CD4-positive, alpha-beta T cell treated with Interleukin-6 for 4 hours (primary cell): Measurements from ENCODE around the gene CMAS.
"Not testable (repeated sequence)": the region's sequence is repeated elsewhere in the genome, so short reads cannot be mapped to it uniquely, and the experiment has no call there.

Experiments used
- DNase-seq: peaks from one replicate; pipeline ENCODE4 v3.0.0-alpha.2; 2020; ENCODE audit warnings: mixed read lengths

CMAS gene

DNA sequence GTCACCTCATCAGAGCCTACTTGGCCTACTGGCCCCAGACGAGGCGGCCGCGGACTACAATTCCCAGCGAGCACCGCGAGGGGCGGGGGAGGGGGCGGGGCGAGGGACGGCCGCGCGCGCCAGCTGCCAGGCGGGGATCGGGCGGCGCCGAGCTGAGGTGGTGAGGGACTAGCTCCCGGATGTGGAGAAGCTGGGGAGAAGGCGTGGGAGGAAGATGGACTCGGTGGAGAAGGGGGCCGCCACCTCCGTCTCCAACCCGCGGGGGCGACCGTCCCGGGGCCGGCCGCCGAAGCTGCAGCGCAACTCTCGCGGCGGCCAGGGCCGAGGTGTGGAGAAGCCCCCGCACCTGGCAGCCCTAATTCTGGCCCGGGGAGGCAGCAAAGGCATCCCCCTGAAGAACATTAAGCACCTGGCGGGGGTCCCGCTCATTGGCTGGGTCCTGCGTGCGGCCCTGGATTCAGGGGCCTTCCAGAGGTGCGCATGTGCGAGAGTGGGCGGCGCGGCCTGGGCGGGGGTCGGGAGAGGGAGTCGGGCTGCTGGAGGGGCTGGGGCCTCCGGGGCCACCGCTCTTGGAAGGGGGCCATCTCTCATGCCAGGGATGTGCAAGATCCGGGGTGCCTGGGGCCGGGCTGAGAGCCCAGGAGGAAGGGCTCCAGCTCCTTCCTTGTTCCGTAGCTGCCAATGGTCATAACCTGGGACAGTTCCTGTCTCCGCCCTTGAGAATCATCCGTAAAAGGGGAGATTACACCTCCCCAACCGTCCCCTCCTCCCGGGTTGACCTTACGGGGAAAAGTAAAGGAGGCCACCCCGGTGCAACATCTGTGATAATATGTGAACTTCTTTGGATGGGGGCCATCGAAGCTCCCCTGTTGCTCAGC, at the start of gene CMAS:
CMAS (plus strand) TSS at position 129 of the 878 bp plus-strand sequence; CDS start at position 215, 86 bp downstream.
- peak; percentile 88 for DNase-seq

DNA sequence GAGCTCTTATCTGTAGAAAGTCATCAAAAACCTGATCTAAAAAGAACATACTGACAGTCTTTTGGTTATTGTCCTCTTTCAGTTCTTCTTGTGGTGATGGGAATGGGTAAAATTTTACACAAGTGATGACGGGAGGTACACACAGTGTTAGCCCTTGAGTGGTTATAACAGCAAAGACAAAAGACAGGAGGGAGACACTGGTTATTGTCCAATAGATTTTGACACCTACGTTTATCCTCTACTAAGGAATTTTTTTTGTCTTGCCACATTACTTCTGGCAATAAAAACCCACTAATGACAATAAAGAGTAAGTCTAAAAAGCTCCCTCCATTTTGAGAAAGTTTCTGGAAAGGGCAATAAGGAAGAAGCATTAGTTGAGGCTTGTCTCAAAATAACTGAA, 47.7 kb upstream of the CMAS start:
- DNase-seq: no peak

DNA sequence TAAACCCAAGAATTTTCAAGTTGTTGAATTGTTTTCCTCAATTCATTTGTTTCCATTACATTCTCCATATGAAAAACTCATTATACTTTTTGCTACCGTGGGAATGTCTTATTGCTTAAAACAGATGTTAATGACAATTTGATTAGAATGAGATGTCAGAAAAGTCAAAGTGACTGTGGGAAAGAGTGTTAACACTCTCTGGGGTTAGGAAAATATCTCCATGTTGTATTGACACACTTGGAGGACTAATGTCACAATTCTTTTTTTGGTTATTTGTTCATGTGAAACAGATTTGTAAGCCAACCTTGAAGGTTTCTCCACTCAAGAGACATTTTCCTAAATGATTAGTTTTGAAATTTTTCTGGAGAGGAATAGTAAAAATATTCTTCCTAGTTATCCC, 47.2 kb upstream of the CMAS start:
- DNase-seq: no peak

DNA sequence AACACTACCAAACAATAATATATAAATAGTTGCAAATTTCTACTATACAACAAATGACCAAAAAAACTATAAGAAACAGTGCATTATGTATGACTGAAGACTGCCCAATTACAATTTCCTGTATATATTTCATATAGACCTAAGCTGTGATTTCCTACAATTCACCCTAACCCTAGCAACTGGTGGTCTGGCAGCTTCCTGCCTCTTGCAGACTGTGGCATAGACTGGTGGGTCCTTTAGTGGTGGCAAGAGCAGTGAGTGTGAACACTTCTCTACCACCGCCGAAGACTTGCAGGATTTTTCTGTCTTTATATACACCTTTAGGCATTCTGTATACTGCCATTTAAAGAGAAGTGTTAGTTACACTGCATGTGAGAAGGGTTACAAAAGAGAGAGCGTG, 43.6 kb upstream of the CMAS start:
- DNase-seq: no peak

DNA sequence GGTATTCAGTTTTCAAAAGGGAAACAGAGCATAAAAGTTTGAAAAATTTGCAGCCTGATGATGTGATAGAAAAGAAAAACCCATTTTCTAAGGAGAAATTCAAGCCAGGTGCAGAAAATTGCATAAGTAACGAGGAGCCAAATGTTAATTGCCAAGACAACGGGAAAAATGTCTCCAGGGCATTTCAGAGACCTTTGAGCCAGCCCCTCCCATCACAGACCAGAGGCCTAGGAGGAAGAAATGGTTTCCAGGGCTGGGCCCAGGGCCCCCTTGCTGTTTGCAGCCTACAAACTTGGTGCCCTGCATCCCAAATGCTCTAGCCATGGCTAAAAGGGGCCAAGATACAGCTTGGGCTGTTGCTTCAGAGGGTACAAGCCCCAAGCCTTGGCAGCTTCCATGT, 38.2 kb upstream of the CMAS start:
- DNase-seq: not testable (repeated sequence)

DNA sequence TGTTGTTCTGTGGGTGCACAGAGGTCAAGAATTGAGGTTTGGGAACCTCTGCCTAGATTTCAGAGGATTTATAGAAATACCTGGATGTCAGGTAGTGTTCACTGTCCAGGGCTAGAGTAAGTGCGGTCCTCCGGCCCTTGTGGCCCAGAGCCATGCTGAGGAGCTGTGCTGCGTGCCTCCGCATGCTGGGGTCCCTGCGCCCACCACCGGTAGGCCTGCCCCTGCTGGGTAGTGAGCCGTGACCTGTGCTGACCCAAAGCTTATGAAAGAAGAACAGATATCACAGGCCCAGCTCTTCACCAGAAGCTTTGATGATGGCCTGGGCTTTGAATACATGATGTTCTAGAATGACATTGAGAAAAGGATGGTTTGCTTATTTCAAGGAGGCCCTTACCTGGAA, 37.8 kb upstream of the CMAS start:
- DNase-seq: no peak

DNA sequence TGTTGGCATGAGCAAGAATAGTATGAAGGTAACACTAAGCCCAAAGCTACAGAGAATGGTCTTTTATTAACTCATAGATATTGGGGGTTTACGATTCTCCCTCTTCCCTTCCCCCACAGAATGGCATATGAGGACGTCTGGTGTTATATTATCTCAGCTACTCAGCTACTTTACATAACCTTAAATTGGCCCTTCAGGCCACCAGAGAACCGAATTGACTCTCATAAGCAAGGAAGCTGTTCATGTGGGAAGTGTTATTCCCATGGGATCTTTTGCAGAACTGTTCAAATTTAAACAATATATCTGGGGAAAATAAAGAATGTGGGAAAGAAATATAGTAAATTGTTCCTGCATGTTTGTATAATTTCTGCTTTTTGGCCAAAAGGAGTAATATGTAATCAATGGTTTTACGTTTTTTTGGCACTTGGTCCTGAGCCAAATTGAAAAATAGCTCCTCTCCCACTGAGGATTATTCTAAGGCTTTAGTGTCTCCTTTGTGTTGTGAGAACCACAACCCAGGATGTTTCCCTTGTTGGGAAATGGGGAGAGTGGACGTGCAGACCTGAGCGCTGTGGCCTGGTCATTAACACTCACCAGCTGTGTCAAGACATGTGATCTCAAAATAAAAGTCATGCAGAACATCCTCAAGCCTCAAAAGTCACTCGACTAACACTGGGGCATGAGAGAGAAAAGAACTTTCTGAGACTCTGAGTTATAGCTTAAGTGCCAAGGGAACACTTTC, 31.8 kb upstream of the CMAS start:
- no peak for DNase-seq

DNA sequence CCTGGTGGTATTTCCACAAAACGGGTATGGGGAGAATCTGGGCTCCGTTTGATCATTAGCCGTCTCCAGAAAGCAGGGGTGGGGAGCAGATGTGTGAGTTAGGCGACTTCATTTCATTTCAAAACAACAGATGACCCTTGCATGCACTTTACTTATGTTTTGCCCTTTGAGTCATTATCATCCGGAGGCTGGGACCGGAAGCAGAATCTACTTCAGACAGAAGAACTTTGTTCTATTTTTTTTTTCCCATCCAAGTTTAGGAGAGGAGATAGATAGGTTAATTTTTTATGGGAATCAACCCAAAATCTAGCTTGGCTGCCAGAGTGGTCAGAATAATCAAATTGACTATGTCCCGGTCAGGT, 31.3 kb upstream of the CMAS start:
- DNase-seq: no peak

DNA sequence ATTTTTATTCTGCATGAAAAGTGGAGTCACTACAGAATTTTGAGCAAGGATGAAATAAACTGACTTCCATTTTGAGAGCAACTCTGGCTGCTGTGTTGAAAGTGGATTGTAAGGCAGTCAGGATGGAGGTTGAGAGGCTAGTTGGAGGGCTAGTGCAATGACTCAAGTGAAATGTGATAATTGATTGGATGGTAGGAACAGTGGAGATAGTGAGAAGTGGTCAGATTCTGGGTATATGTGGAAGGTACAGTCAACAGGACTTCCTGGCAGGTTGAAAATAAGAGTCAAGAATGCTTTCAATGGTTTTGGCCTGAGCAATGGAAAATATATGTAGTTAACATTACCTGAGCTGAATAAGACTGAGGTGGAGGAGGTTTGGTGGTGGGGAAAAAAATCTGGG, 29.0 kb upstream of the CMAS start:
- DNase-seq: no peak

DNA sequence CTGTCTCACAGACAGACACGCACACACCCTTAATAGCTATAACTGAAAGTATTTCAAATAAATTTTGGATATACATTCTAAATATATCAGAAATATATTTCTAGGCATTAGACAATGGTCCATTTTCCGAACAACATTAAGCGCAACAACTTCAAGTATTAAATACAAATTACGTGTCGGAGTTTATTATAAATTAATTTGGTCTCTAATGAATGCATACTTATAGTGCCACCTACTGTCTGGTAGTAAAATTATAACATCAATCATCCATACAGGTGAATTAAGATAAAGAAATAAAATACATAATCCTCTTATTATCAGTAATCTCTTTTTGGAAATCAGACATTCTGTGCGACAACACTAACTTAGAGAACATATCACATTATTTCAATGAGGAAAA, 27.2 kb upstream of the CMAS start:
- no peak for DNase-seq

DNA sequence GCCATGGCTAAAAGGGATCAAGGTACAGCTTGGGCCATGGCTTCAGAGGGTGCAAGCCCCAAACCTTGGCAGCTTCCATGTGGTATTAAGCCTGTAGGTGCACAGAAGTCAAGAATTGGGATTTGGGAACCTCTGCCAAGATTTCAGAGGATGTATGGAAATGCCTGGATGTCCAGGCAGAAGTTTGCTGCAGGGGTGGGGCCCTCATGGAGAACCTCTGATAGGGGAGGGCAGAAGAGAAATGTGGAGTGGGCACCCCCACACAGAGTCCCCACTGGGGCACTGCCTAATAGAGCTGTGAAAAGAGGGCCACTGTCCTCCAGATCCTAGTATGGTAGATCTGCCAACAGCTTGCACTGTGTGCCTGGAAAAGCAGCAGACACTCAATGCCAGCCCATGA, 22.5 kb upstream of the CMAS start:
- not testable (repeated sequence) for DNase-seq

DNA sequence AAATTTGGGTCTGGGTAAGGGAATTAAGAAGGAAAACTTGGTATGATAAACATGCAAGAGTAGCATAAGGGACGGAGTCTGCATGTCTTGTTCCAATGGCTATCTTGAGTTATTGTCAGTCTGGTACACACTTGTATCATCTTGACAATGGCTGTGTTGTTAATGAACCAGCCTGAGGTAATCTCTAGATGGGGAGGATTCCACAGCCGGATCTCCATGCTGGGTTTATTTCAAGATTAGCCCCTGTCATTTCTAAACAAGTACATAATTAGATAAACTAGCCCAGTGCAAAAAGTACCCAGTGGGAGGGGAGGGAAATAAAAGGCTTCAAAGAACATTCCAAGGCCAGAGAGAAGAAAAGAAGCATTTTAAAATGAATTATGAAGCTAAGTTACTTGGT, 16.5 kb upstream of the CMAS start:
- no peak for DNase-seq

DNA sequence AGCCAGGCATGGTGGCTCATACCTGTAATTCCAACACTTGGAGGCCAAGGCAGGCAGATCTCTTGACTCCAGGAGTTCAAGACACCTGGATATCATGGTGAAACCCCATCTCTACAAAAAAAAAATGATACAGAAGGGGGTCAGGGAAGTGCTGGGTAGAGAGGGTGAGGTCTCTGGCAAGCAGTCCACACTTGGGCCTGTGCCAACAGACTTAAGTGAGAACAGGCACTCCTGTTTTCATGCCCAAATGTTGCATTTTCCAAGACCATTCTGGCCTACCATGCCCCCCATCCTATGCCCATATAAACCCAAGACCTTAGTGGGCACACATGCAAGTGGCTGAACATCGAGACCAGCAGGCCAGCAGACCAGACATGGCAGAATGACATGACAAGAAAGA, 16.0 kb upstream of the CMAS start:
- DNase-seq: no peak

DNA sequence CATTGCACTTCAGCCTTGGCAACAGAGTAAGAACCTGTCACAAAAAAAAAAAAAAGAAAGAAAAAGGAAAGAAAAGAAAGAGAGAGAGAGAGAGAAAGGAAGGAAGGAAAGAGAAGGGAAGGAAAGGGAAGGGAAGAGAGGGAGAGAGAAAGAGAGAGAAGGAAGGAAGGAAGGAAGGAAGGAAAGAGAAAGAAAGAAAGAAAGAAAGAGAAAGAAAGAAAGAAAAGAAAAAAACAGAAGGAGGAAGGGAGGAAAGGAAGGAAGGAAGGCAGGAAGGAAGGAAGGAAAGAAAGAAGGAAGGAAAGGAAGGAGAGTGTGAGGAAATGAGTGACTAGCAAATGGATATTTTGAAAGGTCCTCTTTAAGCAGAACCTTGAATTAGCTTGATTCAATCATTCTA, 13.3 kb upstream of the CMAS start:
- no peak for DNase-seq

DNA sequence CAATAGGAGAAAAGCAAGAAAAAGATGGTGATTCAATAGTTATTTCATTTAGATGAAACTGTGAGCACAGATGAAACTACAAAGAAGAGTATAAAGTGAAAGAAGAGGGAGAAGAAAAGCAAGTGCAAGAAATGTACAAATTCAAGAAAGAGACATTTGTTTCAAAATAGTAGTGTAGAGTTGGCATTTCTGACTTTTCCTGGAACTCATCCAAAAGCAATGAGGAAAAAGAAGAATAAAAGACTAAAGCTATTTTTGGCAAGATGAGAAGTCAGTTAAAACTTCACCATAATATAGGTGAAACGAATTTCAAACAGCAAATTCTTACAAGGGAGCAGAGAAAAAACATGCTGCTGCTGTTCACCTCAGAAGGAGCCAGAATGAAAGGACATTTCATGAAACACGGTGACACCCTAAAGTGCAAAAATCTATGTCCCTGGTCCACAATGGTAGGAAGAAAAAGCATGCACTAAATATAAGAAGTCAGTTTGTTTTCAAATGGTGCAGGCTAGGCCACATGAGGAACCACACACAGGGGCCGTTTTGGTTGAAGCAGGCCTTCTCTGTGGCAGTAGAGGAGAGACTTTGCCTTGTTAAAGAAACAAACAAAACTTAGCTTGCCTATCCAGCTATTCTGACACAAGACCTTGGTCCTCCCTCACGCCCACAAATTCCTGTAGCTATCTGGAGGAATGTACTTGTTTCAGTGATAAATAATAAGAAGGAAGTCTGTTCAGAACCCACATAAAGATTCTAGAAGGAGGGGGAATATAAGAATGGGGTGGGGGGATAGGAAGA, 11.1 kb upstream of the CMAS start:
- no peak for DNase-seq

DNA sequence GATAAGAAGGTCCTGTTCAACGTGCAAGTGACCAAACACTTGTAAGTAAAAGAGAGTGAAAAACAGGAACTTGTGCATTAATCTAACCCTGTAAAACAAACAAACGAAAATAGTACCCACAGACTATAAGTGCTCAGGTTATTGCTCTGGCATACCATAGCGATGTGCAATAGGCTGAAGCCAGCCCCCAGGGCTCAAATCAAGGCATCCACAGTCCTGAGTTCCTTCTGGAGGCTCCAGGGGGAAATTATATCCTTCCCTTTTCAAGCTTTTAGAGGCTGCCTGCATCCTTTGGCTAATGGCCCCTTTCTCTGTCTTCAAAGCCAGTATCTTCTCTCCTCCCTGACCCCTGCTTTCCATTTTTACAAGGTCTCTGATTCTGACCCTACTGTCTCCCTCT, 8.1 kb upstream of the CMAS start:
- no peak for DNase-seq

DNA sequence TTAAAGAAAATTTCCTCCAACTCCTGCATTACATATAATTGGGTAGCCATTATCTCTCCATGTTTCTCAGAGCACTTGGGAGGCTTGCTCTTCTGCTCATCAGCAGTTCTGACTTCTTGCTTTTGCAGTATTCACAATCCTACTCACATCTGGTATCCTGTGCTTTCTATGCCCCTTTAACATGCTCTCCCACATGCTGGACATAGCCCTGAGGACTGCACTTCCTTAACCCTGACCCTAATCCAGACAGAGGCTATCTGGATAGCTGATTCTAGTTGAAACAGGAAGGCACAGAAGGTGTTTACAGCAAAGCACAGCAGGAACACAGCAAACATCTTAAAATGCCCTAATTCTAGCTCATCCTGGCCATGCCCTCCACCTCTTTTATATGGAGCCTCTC, 7.3 kb upstream of the CMAS start:
- no peak for DNase-seq

DNA sequence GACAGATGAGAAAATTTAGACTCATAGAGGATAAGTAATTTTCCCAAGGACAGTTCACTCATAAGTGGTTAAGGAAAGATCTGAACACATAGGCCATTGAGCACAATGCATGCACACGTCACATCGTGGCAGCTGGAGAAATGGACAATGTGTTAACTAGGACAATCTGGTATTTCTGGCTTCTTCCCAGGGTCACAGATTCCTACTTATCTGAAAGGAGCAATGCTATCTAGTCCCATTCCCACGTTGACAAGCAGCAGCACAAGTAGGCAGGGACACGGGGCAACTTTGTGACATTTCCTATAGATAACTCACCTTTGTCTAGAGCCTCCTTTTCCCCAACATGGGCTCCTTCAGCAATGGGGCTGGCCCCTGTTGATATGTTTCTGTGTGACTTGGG, 6.7 kb upstream of the CMAS start:
- DNase-seq: no peak

DNA sequence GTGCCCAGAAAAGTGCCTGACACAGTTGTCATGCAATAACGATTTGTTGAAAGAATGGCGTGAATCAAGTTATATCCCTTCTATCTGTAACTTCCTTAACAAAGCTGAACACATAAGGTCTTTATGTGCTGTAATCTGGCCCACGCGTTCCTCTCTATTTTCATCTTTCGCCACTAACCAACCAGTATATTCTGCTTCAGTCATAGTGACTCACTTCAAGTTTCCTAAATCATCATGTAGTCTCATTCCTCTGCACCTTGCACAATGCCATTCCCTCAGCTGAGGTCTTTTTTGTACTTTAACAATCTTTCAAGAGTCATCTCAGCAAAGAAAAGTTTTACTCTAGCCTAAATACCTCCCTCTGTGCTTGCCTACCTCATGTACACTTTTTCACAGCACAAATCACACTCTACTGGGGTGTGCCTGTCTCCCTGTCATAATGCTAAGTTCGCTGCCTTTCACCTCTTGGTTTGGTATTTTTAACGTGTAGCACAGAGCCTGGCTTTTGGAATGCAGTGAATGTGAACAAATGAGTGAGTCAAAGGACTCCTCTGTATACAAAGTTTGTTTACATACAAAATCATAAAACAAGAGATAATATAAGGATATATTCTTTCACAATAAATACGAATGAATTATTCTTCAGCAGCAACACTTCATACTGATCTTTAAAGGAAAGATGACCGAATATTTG, 2.9 kb upstream of the CMAS start:
- DNase-seq: no peak

DNA sequence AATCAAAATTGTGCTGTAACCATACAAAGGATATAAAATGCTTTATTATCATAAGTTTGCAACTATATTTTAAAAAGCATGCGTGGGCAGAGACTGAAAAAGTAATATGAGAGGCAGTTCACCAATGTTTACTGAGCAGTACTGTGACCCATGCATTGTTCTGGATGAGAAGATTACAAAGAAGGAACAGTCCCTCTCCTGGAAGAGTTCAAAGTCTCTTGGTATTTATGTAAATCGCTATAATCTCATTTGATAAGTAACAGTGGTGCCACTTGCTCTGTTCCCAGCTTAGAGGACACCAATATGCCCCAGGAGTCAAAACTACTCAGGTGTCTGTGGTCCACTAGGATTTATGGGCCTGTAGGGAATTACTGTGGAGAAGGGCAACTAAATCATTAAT, 2.1 kb upstream of the CMAS start:
- no peak for DNase-seq

DNA sequence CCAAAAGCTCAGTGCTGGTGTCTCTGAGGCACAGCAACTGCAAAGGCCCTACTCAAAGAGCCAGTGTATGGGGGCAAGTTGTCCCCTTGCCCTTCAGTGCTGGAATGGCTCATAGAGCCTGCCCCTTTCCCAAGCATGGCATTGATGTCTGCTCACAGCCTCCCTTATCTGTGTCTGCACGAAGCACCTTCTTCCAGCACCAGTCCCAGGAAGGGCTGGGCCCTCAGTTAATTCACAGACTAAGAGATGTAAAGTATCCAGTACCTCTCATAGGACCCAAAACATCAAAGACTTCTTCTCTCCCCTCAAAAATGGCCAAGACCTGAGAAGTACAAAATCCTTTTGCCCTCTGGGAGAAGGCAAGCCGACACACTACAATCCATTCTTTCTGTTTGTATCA, 1.6 kb upstream of the CMAS start:
- DNase-seq: no peak

DNA sequence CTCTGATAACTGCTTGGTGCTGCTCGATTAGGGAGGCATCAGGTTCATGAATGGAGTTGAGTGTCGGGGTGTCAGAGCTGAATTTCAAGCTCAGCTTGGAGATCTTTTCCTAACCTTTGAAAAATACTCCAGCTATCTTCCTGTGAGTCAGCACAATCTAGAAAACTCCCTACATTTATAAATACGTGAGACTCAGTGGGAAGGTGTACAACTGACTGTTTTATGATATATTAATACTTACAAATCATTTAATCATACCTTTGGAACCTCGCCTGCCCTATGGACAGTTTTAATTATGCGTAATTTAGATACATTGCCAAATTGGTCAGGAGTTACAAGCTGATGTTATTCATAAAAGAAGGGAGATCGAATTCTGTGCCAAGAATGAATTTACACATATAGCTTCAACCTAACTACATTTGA, 961 bp downstream of the CMAS start:
- DNase-seq: no peak

DNA sequence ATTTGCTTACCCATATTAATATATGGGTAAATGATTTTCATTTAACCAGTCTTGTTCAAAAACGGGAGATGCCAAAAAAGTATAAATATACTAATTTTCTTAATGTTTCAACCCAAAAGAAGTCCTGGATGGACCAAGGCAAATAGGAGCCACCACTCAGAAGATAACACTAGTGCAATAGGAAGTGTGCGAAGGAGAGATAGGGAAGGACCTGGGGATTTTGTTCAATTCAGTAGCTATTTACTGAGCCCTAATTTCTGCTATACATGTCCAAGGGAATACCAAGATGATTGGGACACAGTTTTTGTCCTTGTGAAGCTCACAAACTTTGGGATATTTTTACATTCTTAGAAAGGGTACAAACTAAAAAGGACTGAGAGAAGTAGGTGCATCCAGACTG, 1.5 kb downstream of the CMAS start:
- DNase-seq: no peak
